Measurements from ENCODE around the gene JAKMIP3.

Gene JAKMIP3

GRCh38 chr10:132064082-132064755 lies 1.5 kb upstream of the JAKMIP3 start:
- Histone ChIP-seq H3K9me2 (replicated peaks; ENCODE audit: control insufficient read depth, low read length) (no peaks in the 10 kb centered on the region), H3K4me1 (ENCODE audit: control insufficient read depth, low read length) (no peaks in the 10 kb centered on the region), H3K27ac (ENCODE audit: low read depth, low read length) (no peak overlapping the region), H3K27me3 (ENCODE audit: control insufficient read depth, low read length) (no peaks in the 10 kb centered on the region), H3K79me2 (ENCODE audit: control insufficient read depth, low read length) (no peaks in the 10 kb centered on the region), H3K36me3 (ENCODE audit: control insufficient read depth, low read length) (no peaks in the 10 kb centered on the region), H3F3A (ENCODE audit: control insufficient read depth, insufficient read depth) (no peaks in the 10 kb centered on the region), H3K9me3 (ENCODE audit: control insufficient read depth, insufficient read depth, low read length) (no peaks in the 10 kb centered on the region), H3K4me3 (ENCODE audit: low read length) (no peak overlapping the region), H4K20me1 (ENCODE audit: control insufficient read depth, insufficient read depth, low read depth, low read length) (no peaks in the 10 kb centered on the region), H3K4me2 (ENCODE audit: low read length) (no peak overlapping the region)
- TF ChIP-seq CTCF (IDR thresholded peaks at IDR 0.05; ENCODE audit: low read depth, low read length, poor library complexity, severe bottlenecking) (no peak), EZH2phosphoT487 (IDR thresholded peaks at IDR 0.05; ENCODE audit: borderline replicate concordance, low read length) (no peak)

- H3K36me3 ChIP-seq (ENCODE audit: control insufficient read depth, low read length): no peaks in the 10 kb centered on the region
- H3F3A ChIP-seq (ENCODE audit: control insufficient read depth, insufficient read depth): no peaks in the 10 kb centered on the region
- H3K27me3 ChIP-seq (ENCODE audit: control insufficient read depth, low read length): no peaks in the 10 kb centered on the region
- H3K79me2 ChIP-seq (ENCODE audit: control insufficient read depth, low read length): no peaks in the 10 kb centered on the region
- H4K20me1 ChIP-seq (ENCODE audit: control insufficient read depth, insufficient read depth, low read depth, low read length): no peaks in the 10 kb centered on the region
- no peak overlapping the region for H3K27ac ChIP-seq (ENCODE audit: low read depth, low read length)
- H3K9me3 ChIP-seq (ENCODE audit: control insufficient read depth, insufficient read depth, low read length): no peaks in the 10 kb centered on the region
- no peaks in the 10 kb centered on the region for H3K9me2 ChIP-seq (replicated peaks; ENCODE audit: control insufficient read depth, low read length)
- no peaks in the 10 kb centered on the region for H3K4me1 ChIP-seq (ENCODE audit: control insufficient read depth, low read length)
- TF ChIP-seq EZH2phosphoT487 (IDR thresholded peaks at IDR 0.05; ENCODE audit: borderline replicate concordance, low read length): no peak
- no peak for TF ChIP-seq CTCF (IDR thresholded peaks at IDR 0.05; ENCODE audit: low read depth, low read length, poor library complexity, severe bottlenecking)
- no peak overlapping the region for H3K4me2 ChIP-seq (ENCODE audit: low read length)
- no peak overlapping the region for H3K4me3 ChIP-seq (ENCODE audit: low read length)
Measured at GRCh38 chr10:132064771-132065437, 842 bp upstream of the JAKMIP3 start.

GRCh38 chr10:132066186-132066585 lies 440 bp downstream of the JAKMIP3 start:
- Histone ChIP-seq H3K4me1 (ENCODE audit: control insufficient read depth, low read length) (no peaks in the 10 kb centered on the region), H3K9me2 (replicated peaks; ENCODE audit: control insufficient read depth, low read length) (no peaks in the 10 kb centered on the region), H3K9me3 (ENCODE audit: control insufficient read depth, insufficient read depth, low read length) (no peaks in the 10 kb centered on the region), H3K36me3 (ENCODE audit: control insufficient read depth, low read length) (no peaks in the 10 kb centered on the region), H3F3A (ENCODE audit: control insufficient read depth, insufficient read depth) (no peaks in the 10 kb centered on the region), H3K4me3 (ENCODE audit: low read length) (no peak overlapping the region), H3K4me2 (ENCODE audit: low read length) (no peak overlapping the region), H3K27ac (ENCODE audit: low read depth, low read length) (no peak overlapping the region), H3K79me2 (ENCODE audit: control insufficient read depth, low read length) (no peaks in the 10 kb centered on the region), H4K20me1 (ENCODE audit: control insufficient read depth, insufficient read depth, low read depth, low read length) (no peaks in the 10 kb centered on the region), H3K27me3 (ENCODE audit: control insufficient read depth, low read length) (no peaks in the 10 kb centered on the region)
- no peak for TF ChIP-seq CTCF (IDR thresholded peaks at IDR 0.05; ENCODE audit: low read depth, low read length, poor library complexity, severe bottlenecking)
- TF ChIP-seq EZH2phosphoT487 (IDR thresholded peaks at IDR 0.05; ENCODE audit: borderline replicate concordance, low read length): no peak

Data from DOHH2 (cell line).